Activated CD8-positive, alpha-beta T cell treated with anti-CD3 and anti-CD28 coated beads for 36 hours (primary cell): ENCODE measurements around the gene CSTB. TPM values are rescaled to one million over a fixed set of nuclear protein-coding genes. Genes with fewer than 3 reads are reported as not detected.

ENCODE experiments used
- ATAC-seq: fragments of 200-7000 bp; cut with Tn5 transposase; one replicate; pipeline ENCODE4 v1.10.0; 2021; ENCODE audit warnings: mild to moderate bottlenecking, moderate library complexity
- CTCF ChIA-PET: fragments of 350-600 bp; sonication (Branson Sonifier 250); formaldehyde crosslinking; loops from one replicate; lab custom pipeline; 2021; ENCODE audit warnings: antibody characterized with exemption; lab: Charles Lee
- POLR2A ChIA-PET: fragments of 350-600 bp; sonication (Branson Sonifier 250); formaldehyde crosslinking; loops from one replicate; lab custom pipeline; 2021; ENCODE audit warnings: antibody characterized with exemption; lab: Charles Lee
- DNase-seq: peaks from one replicate; pipeline ENCODE4 v3.0.0-alpha.2; 2020
- H3K27ac Mint-ChIP-seq: one replicate; pipeline ENCODE4 v1.8.0; 2021; ENCODE audit warnings: mild to moderate bottlenecking, mixed read lengths
- H3K27me3 Mint-ChIP-seq: one replicate; pipeline ENCODE4 v1.8.0; 2021; ENCODE audit warnings: mixed read lengths
- H3K36me3 Mint-ChIP-seq: one replicate; pipeline ENCODE4 v1.8.0; 2021; ENCODE audit warnings: low read depth, mixed read lengths
- H3K4me1 Mint-ChIP-seq: one replicate; pipeline ENCODE4 v1.8.0; 2021; ENCODE audit warnings: low read depth, mixed read lengths
- H3K4me3 Mint-ChIP-seq: one replicate; pipeline ENCODE4 v1.8.0; 2021; ENCODE audit warnings: mild to moderate bottlenecking, moderate library complexity, mixed read lengths
- H3K9me3 Mint-ChIP-seq: one replicate; pipeline ENCODE4 v1.8.0; 2021; ENCODE audit warnings: mixed read lengths
- intact Hi-C: fragments of 100-400 bp; cut with micrococcal nuclease; formaldehyde crosslinking; loops from one replicate; pipeline ENCODE4 v1.10.0; 2022
- total RNA-seq, 2 experiments: library from RNA; stranded (reverse); gene quantifications; one replicate each; pipeline ENCODE4 v1.2.3, GENCODE V29; 2021
- TF ChIP-seq, protein P1 (sequence below): fragments of 200-600 bp; IDR thresholded peaks from one replicate; pipeline ENCODE4 v1.8.0; 2022; ENCODE audit warnings: antibody characterized with exemption, mild to moderate bottlenecking

CSTB gene
- total RNA-seq, 2 experiments from 2014 or later: 18.6 to 20.7 TPM

DNA sequence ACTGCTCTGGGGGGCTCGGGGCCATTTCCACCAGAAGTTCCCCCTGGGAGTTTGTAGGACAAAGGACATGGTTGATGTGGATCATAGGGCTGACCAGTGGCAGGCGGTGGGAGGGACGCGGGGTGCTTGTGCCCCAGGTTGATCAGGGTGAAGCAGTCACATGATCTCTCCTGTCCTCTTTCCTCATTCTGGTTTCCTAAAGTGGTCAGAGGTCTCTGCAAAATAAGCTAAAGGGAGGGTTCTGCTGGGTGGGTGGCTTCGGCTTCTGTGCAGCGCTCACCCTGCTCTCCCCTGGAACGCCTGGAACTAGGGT lies 48.0 kb downstream of the CSTB start:
- TF ChIP-seq, protein P1, sequence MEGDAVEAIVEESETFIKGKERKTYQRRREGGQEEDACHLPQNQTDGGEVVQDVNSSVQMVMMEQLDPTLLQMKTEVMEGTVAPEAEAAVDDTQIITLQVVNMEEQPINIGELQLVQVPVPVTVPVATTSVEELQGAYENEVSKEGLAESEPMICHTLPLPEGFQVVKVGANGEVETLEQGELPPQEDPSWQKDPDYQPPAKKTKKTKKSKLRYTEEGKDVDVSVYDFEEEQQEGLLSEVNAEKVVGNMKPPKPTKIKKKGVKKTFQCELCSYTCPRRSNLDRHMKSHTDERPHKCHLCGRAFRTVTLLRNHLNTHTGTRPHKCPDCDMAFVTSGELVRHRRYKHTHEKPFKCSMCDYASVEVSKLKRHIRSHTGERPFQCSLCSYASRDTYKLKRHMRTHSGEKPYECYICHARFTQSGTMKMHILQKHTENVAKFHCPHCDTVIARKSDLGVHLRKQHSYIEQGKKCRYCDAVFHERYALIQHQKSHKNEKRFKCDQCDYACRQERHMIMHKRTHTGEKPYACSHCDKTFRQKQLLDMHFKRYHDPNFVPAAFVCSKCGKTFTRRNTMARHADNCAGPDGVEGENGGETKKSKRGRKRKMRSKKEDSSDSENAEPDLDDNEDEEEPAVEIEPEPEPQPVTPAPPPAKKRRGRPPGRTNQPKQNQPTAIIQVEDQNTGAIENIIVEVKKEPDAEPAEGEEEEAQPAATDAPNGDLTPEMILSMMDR: no peak
- CTCF ChIA-PET: interaction anchor here (0.6 to 1.7 kb wide), 6 partner anchors 9 to 62 kb away, joined by 3 to 10 read pairs (median 3); partner anchors contain the start of genes PDXK and RRP1
- peak overlapping the region; percentile 88 for H3K27ac Mint-ChIP-seq
- ATAC-seq (no peak), DNase-seq (peak; percentile 11)
- H3K27me3 Mint-ChIP-seq: no peaks in the 10 kb centered on the region
- H3K9me3 Mint-ChIP-seq: no peaks in the 10 kb centered on the region
- peak overlapping the region; percentile 84 for H3K4me3 Mint-ChIP-seq
- intact Hi-C loops: no loop called here
- POLR2A ChIA-PET: interaction anchor here (0.9 to 4.0 kb wide), 10 partner anchors 9 to 177 kb away, joined by 3 to 35 read pairs (median 6); partner anchors contain the start of genes HSF2BP, PDXK, RRP1 and RRP1B
- H3K36me3 Mint-ChIP-seq: peaks cover 17% of the 10 kb centered on the region
- H3K4me1 Mint-ChIP-seq: peaks cover 56% of the 10 kb centered on the region

DNA sequence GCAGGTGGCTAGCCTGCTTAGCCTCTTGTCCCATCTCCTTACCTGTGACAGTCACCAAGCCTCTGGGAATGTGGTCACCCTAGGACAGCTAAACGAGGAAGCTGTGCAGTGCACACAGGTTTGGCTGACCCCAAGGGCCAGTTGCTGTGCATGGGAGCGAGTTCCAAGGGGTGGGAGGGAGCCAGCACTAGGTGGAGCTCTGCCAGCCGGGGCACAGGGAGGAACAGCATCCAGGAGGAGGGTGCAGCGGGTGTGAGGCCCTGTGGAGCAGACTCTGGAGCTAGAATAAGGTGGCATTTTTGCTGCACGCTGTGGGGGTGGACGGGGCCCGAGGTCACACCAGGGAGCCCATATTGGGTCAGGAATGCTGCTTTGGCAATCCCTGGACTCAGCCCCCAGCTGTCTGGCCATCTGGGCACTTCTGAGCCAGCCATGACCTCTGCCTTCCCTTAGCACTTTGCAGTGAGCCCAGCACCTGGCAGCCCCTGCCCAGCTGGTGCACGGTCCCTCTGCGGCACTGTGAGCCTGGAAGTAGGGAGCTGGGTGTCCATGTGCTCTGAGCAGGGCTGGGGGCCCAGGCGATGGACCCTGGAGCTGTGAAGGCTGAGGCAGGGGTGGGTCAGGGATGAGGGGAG lies 48.5 kb downstream of the CSTB start:
- Mint-ChIP-seq H3K27ac (peak overlapping the region; percentile 88), H3K36me3 (peaks cover 17% of the 10 kb centered on the region), H3K4me3 (peak overlapping the region; percentile 84), H3K27me3 (no peaks in the 10 kb centered on the region), H3K4me1 (peaks cover 55% of the 10 kb centered on the region), H3K9me3 (no peaks in the 10 kb centered on the region)
- ChIA-PET CTCF (interaction anchor here (0.9 to 1.7 kb wide), 3 partner anchors 8 to 53 kb away, joined by 3 to 10 read pairs (median 4); partner anchors contain the start of gene PDXK), POLR2A (interaction anchor here (1.4 to 4.0 kb wide), 7 partner anchors 8 to 68 kb away, joined by 3 to 35 read pairs (median 6); partner anchors contain the start of genes HSF2BP, PDXK, RRP1 and RRP1B)
- TF ChIP-seq, protein P1: no peak
- ATAC-seq (no peak), DNase-seq (no peak)
- intact Hi-C loops: no loop called here

DNA sequence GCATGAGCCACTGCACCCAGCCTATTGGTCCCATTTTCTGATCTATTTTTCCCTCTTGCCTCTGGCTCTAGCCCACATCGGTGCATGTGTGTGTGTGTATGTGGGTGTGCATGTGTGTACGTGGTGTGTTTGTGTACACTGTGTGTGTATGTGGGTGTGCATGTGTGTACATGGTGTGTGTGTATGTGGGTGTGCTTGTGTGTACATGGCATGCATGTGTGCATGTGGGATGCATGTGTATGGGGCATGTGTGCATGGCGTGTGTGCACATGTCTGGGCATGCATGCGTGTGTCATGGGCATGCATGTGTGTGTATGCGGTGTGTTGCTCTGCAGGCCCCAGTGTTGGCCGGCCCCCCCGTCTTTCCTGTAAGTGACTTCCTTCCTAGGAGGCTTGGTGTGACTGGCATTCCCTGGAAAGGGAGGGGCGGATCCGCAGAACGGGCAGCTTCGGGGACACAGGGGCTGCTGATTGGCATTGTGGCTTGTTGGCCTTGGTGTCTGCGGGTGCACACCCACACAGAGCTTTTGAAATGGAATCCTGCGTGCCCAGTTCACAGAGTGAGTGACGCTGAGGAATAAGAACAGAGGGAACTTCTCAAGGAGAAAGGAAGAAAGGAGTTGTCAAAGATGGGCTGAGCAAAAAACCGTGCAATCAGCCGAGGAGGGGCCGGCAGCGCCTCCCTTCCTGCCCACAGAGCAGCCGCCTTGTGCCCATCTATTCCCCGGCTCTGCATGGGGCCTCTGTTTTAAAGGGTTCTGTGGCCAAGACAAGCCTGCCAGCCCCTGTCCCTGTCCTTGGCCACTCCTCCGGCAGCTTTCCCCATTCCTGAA lies 49.2 kb downstream of the CSTB start:
- ATAC-seq: no peak
- peak; percentile 31 for DNase-seq
- ChIA-PET CTCF (no interaction called here), POLR2A (interaction anchor here (1.6 to 4.0 kb wide), 4 partner anchors 8 to 67 kb away, joined by 6 to 35 read pairs (median 12); partner anchors contain the start of genes HSF2BP, PDXK, RRP1 and RRP1B)
- TF ChIP-seq, protein P1: no peak
- H3K4me1 Mint-ChIP-seq: peaks cover 55% of the 10 kb centered on the region
- H3K36me3 Mint-ChIP-seq: peaks cover 17% of the 10 kb centered on the region
- intact Hi-C loops: no loop called here
- H3K27me3 Mint-ChIP-seq: no peaks in the 10 kb centered on the region
- H3K27ac Mint-ChIP-seq: peak overlapping the region; percentile 64
- H3K4me3 Mint-ChIP-seq: peak overlapping the region; percentile 24
- no peaks in the 10 kb centered on the region for H3K9me3 Mint-ChIP-seq

Other genes starting within 250 kb of the CSTB start
- 1 to 10 TPM; 1.5 TPM for gene HSF2BP, start 116.8 kb downstream of the CSTB start, total RNA-seq
- 10 to 100 TPM; 76.7 to 78.5 TPM for gene RRP1B, start 116.7 kb downstream of the CSTB start, total RNA-seq
- 100 to 1,000 TPM; 118 to 122 TPM for gene PDXK, start 57.2 kb downstream of the CSTB start, total RNA-seq
- gene RRP1, start 13.3 kb upstream of the CSTB start, total RNA-seq: 10 to 100 TPM; 61.1 to 62.9 TPM
- 10 to 100 TPM; 59.3 to 62.2 TPM for gene AGPAT3, start 88.9 kb upstream of the CSTB start, total RNA-seq
- 10 to 100 TPM; 44.1 to 45.4 TPM for gene TRAPPC10, start 236.0 kb upstream of the CSTB start, total RNA-seq